SIG-M5 treated with dmso at 0.1 percent for 504 hours (cell line): ENCODE results near the gene ABCA13.
A peak's percentile ranks its signal among the peaks of the same experiment; 100 is the strongest.

Experiments used
- DNase-seq: peaks from one replicate; lab custom pipeline; 2025; ENCODE audit not compliant: unreplicated experiment; lab: John Stamatoyannopoulos, UW

Gene ABCA13

GRCh38 chr7:48621076-48621475 lies 449.8 kb downstream of the ABCA13 start:
- DNase-seq, result no peak

- DNase-seq, result no peak
Observed at GRCh38 chr7:48627164-48627563, 455.9 kb downstream of the ABCA13 start.

- DNase-seq, result no peak
Observed at GRCh38 chr7:48628793-48629349, 457.6 kb downstream of the ABCA13 start.

- DNase-seq, result no peak
Observed at GRCh38 chr7:48634116-48634632, 462.9 kb downstream of the ABCA13 start.

GRCh38 chr7:48635796-48636195 lies 464.5 kb downstream of the ABCA13 start:
- no peak for DNase-seq

- DNase-seq, result no peak
Observed at GRCh38 chr7:48636391-48637015, 465.2 kb downstream of the ABCA13 start.

- no peak for DNase-seq
Observed at GRCh38 chr7:48637382-48637781, 466.1 kb downstream of the ABCA13 start.

- DNase-seq, result no peak
Observed at GRCh38 chr7:48638041-48638440, 466.8 kb downstream of the ABCA13 start.

GRCh38 chr7:48643431-48644013 lies 472.3 kb downstream of the ABCA13 start:
- DNase-seq, result no peak

GRCh38 chr7:48658138-48658537 lies 486.9 kb downstream of the ABCA13 start:
- no peak for DNase-seq

- DNase-seq, result no peak
Observed at GRCh38 chr7:48660306-48660870, 489.1 kb downstream of the ABCA13 start.

- no peak for DNase-seq
Observed at GRCh38 chr7:48664241-48664640, 493.0 kb downstream of the ABCA13 start.

- DNase-seq, result no peak
Observed at GRCh38 chr7:48665353-48666135, 494.3 kb downstream of the ABCA13 start.

GRCh38 chr7:48667407-48667806 lies 496.1 kb downstream of the ABCA13 start:
- no peak for DNase-seq

GRCh38 chr7:48671656-48672055 lies 500.4 kb downstream of the ABCA13 start:
- no peak for DNase-seq

- no peak for DNase-seq
Observed at GRCh38 chr7:48681006-48681405, 509.7 kb downstream of the ABCA13 start.

- peak; percentile 16 for DNase-seq
Observed at GRCh38 chr7:48691788-48692187, 520.5 kb downstream of the ABCA13 start.
